Fibroblast of lung (primary cell): ENCODE data around the gene JMJD1C. TPM values are rescaled to one million over a fixed set of nuclear protein-coding genes. Genes with fewer than 3 reads are reported as not detected.

Experiments used
- DNase-seq, 2 donors: peaks; one replicate each; pipeline versions ENCODE4 v3.0.0 to v3.0.0-alpha.2; 2010; ENCODE audit warnings: low read depth in 2 of 2
- H2AFZ ChIP-seq: 2 replicates; pipeline ENCODE4 v1.5.1; 2012; ENCODE audit warnings: low read length, control low read depth, inconsistent platforms
- H3K27ac ChIP-seq: 2 replicates; pipeline ENCODE4 v1.5.1; 2011; ENCODE audit warnings: low read length, control low read depth; ENCODE audit not compliant: insufficient read depth
- H3K27me3 ChIP-seq: 2 replicates; pipeline ENCODE4 v1.5.1; 2011; ENCODE audit warnings: mild to moderate bottlenecking, low read length; ENCODE audit not compliant: control insufficient read depth, insufficient read depth
- H3K36me3 ChIP-seq: 2 replicates; pipeline ENCODE4 v1.5.1; 2011; ENCODE audit warnings: low read length; ENCODE audit not compliant: control insufficient read depth, insufficient read depth
- H3K4me1 ChIP-seq: 2 replicates; pipeline ENCODE4 v1.5.1; 2011; ENCODE audit warnings: low read length; ENCODE audit not compliant: control insufficient read depth, insufficient read depth; ENCODE audit errors: extremely low read depth
- H3K4me2 ChIP-seq: 2 replicates; pipeline ENCODE4 v1.5.1; 2011; ENCODE audit warnings: low read length, control low read depth; ENCODE audit not compliant: insufficient read depth; ENCODE audit errors: extremely low read depth
- H3K4me3 ChIP-seq, 4 experiments: fragments of 200-600 bp in 1 of 4; sonication (generic) in 1 of 4; replicated peaks in 1 of 4; 2 replicates each; pipeline ENCODE4 v1.5.1; 2011 to 2016; ENCODE audit warnings: low read length in 4 of 4, low read depth in 3 of 4, mild to moderate bottlenecking in 3 of 4, control low read depth in 2 of 4, inconsistent platforms in 1 of 4, mixed read lengths in 1 of 4; ENCODE audit not compliant: insufficient read depth in 1 of 4; ENCODE audit errors: control extremely low read depth in 1 of 4
- H3K79me2 ChIP-seq: 2 replicates; pipeline ENCODE4 v1.5.1; 2012; ENCODE audit warnings: mild to moderate bottlenecking, low read length, inconsistent platforms; ENCODE audit not compliant: control insufficient read depth, insufficient read depth
- H3K9ac ChIP-seq: 2 replicates; pipeline ENCODE4 v1.5.1; 2011; ENCODE audit warnings: mild to moderate bottlenecking, low read length, control low read depth; ENCODE audit not compliant: insufficient read depth
- H3K9me3 ChIP-seq: 2 replicates; pipeline ENCODE4 v1.5.1; 2012; ENCODE audit warnings: low read depth, low read length; ENCODE audit not compliant: control insufficient read depth, insufficient read depth
- H4K20me1 ChIP-seq: 2 replicates; pipeline ENCODE4 v1.5.1; 2011; ENCODE audit warnings: low read length; ENCODE audit not compliant: control insufficient read depth, insufficient read depth; ENCODE audit errors: extremely low read depth
- CTCF ChIP-seq, 2 donors: IDR thresholded peaks in 1 of 2; conservative IDR thresholded peaks in 1 of 2; 1 replicate in 1 of 2; 2 replicates in 1 of 2; pipeline ENCODE4 v1.5.1; 2011 to 2012; ENCODE audit warnings: low read length in 2 of 2, control low read depth in 1 of 2, inconsistent platforms in 1 of 2, low read depth in 1 of 2, mild to moderate bottlenecking in 1 of 2
- EZH2 ChIP-seq: IDR thresholded peaks from 2 replicates; pipeline ENCODE4 v1.5.1; 2012; ENCODE audit warnings: low read length, control low read depth, mild to moderate bottlenecking; ENCODE audit errors: missing control alignments
- polyA plus RNA-seq, 2 donors: library from polyadenylated mRNA; depleted of rRNA in 1 of 2; stranded (reverse) in 1 of 2; unstranded in 1 of 2; fragments of >200 nt; gene quantifications; 2 replicates each; pipeline ENCODE4 v1.2.1, GENCODE V29; 2011 to 2012; ENCODE audit warnings: missing spikeins in 1 of 2
- total RNA-seq: library from RNA; depleted of rRNA; stranded (reverse); fragments of >200 nt; gene quantifications from 2 replicates; pipeline ENCODE4 v1.2.1, GENCODE V29; 2014

Gene JMJD1C
- total and polyA plus RNA-seq, 2 donors (not counting 1 experiment from before 2014, with no cell fraction given): 39.9 to 67.0 TPM

GRCh38 chr10:63275094-63275493 lies 190.7 kb downstream of the JMJD1C start:
- no peaks in the 10 kb centered on the region for H3K4me1 ChIP-seq
- H3K27me3 ChIP-seq: no peaks in the 10 kb centered on the region
- DNase-seq: no peak
- no peaks in the 10 kb centered on the region for H4K20me1 ChIP-seq
- no peaks in the 10 kb centered on the region for H3K9me3 ChIP-seq
- no peak overlapping the region for H3K4me3 ChIP-seq
- H3K27ac ChIP-seq: no peak overlapping the region
- no peak overlapping the region for H3K9ac ChIP-seq
- no peaks in the 10 kb centered on the region for H3K36me3 ChIP-seq
- H2AFZ ChIP-seq: no peak overlapping the region
- no peak overlapping the region for H3K4me2 ChIP-seq
- H3K79me2 ChIP-seq: peaks cover 7% of the 10 kb centered on the region
- TF ChIP-seq CTCF (conservative IDR thresholded peaks at IDR 0.05 in 1 of 2, IDR thresholded peaks at IDR 0.05 in 1 of 2; ENCODE audit: low read depth in 1 of 2, low read length in 2 of 2): no peak
- TF ChIP-seq EZH2: no peak

- Histone ChIP-seq H3K4me2 (no peak overlapping the region), H3K27me3 (no peaks in the 10 kb centered on the region), H3K4me3 (no peak overlapping the region), H3K79me2 (peaks cover 11% of the 10 kb centered on the region), H4K20me1 (no peaks in the 10 kb centered on the region), H3K36me3 (no peaks in the 10 kb centered on the region), H3K4me1 (no peaks in the 10 kb centered on the region), H3K27ac (no peak overlapping the region), H2AFZ (no peak overlapping the region), H3K9me3 (no peaks in the 10 kb centered on the region), H3K9ac (no peak overlapping the region)
- TF ChIP-seq EZH2: no peak
- no peak for TF ChIP-seq CTCF (conservative IDR thresholded peaks at IDR 0.05 in 1 of 2, IDR thresholded peaks at IDR 0.05 in 1 of 2; ENCODE audit: low read depth in 1 of 2, low read length in 2 of 2)
- DNase-seq: no peak
These were observed 192.2 kb downstream of the JMJD1C start for GRCh38 chr10:63273577-63273976.

GRCh38 chr10:63268798-63269503 lies 196.8 kb downstream of the JMJD1C start:
- Histone ChIP-seq H3K27ac (peak overlapping the region; percentile 91), H3K36me3 (no peaks in the 10 kb centered on the region), H3K4me1 (peaks cover 2% of the 10 kb centered on the region), H3K79me2 (peaks cover 54% of the 10 kb centered on the region), H3K9ac (peak overlapping the region; percentile 70), H3K9me3 (no peaks in the 10 kb centered on the region), H3K4me3 (peak overlapping the region; percentile 64 to 75 (median 71)), H4K20me1 (no peaks in the 10 kb centered on the region), H2AFZ (no peak overlapping the region), H3K27me3 (no peaks in the 10 kb centered on the region), H3K4me2 (peak overlapping the region; percentile 63)
- TF ChIP-seq EZH2 (no peak), CTCF (conservative IDR thresholded peaks at IDR 0.05 in 1 of 2, IDR thresholded peaks at IDR 0.05 in 1 of 2; ENCODE audit: low read depth in 1 of 2, low read length in 2 of 2) (peak in 1 of 2 donors; percentile 17)
- DNase-seq: peak; percentile 95 to 98
